Measurements from ENCODE around the gene B3GALT6.

DNA sequence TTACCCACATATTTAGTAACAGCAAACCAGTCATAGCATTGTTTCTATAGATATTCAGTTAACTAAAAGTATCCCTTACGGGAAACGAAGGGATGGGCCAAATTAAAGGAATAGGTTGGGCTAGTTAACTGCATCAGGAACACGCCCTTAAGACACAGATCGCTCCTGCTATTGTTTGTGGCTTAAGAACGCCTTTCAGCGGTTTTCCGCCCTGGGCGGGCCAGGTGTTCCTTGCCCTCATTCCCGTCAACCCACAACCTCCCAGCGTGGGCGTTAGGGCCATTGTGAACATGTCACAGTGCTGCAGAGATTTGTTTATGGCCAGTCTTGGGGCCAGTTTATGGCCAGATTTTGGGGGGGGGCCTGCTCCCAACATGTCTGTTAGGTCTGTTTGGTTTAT is 40.3 kb upstream of the B3GALT6 start:
- TF ChIP-seq, protein P1, sequence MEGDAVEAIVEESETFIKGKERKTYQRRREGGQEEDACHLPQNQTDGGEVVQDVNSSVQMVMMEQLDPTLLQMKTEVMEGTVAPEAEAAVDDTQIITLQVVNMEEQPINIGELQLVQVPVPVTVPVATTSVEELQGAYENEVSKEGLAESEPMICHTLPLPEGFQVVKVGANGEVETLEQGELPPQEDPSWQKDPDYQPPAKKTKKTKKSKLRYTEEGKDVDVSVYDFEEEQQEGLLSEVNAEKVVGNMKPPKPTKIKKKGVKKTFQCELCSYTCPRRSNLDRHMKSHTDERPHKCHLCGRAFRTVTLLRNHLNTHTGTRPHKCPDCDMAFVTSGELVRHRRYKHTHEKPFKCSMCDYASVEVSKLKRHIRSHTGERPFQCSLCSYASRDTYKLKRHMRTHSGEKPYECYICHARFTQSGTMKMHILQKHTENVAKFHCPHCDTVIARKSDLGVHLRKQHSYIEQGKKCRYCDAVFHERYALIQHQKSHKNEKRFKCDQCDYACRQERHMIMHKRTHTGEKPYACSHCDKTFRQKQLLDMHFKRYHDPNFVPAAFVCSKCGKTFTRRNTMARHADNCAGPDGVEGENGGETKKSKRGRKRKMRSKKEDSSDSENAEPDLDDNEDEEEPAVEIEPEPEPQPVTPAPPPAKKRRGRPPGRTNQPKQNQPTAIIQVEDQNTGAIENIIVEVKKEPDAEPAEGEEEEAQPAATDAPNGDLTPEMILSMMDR (IDR thresholded peaks at IDR 0.05): no peak
- TF ChIP-seq CBFB (CRISPR knock-in tag; IDR thresholded peaks at IDR 0.05; ENCODE audit: low read depth) (no peak), ZNF121 (CRISPR knock-in tag; IDR thresholded peaks at IDR 0.05) (no peak), ZNF423 (CRISPR knock-in tag; IDR thresholded peaks at IDR 0.05) (no peak), ATF1 (CRISPR knock-in tag; IDR thresholded peaks at IDR 0.05) (no peak), USF2 (CRISPR knock-in tag; IDR thresholded peaks at IDR 0.05) (no peak), NFYB (CRISPR knock-in tag; conservative IDR thresholded peaks at IDR 0.05; ENCODE audit: low read depth) (no peak), TEAD4 (CRISPR knock-in tag; IDR thresholded peaks at IDR 0.05) (no peak), SMAD4 (CRISPR knock-in tag; IDR thresholded peaks at IDR 0.05) (no peak), MXD4 (CRISPR knock-in tag; IDR thresholded peaks at IDR 0.05; ENCODE audit: borderline replicate concordance) (no peak), IRF2 (CRISPR knock-in tag; IDR thresholded peaks at IDR 0.05; ENCODE audit: borderline replicate concordance, low read depth) (no peak)
- TF ChIP-seq, protein P2, sequence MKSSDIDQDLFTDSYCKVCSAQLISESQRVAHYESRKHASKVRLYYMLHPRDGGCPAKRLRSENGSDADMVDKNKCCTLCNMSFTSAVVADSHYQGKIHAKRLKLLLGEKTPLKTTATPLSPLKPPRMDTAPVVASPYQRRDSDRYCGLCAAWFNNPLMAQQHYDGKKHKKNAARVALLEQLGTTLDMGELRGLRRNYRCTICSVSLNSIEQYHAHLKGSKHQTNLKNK (CRISPR knock-in tag; IDR thresholded peaks at IDR 0.05): no peak
- TF ChIP-seq, protein P3, sequence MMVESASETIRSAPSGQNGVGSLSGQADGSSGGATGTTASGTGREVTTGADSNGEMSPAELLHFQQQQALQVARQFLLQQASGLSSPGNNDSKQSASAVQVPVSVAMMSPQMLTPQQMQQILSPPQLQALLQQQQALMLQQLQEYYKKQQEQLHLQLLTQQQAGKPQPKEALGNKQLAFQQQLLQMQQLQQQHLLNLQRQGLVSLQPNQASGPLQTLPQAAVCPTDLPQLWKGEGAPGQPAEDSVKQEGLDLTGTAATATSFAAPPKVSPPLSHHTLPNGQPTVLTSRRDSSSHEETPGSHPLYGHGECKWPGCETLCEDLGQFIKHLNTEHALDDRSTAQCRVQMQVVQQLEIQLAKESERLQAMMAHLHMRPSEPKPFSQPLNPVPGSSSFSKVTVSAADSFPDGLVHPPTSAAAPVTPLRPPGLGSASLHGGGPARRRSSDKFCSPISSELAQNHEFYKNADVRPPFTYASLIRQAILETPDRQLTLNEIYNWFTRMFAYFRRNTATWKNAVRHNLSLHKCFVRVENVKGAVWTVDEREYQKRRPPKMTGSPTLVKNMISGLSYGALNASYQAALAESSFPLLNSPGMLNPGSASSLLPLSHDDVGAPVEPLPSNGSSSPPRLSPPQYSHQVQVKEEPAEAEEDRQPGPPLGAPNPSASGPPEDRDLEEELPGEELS (CRISPR knock-in tag; IDR thresholded peaks at IDR 0.05): no peak

Measured in WTC11 (cell line).